Fibroblast of villous mesenchyme (primary cell): Measurements from ENCODE around the gene FMN1. TPM values are rescaled to one million over a fixed set of nuclear protein-coding genes. Genes with fewer than 3 reads are reported as not detected.

Experiments used
- DNase-seq: peaks from one replicate; pipeline ENCODE4 v3.0.0-alpha.2; 2010; ENCODE audit warnings: low read depth
- H3K4me3 ChIP-seq: 2 replicates; pipeline ENCODE4 v1.5.1; 2011; ENCODE audit warnings: low read depth, mild to moderate bottlenecking, low read length
- total RNA-seq: library from RNA; depleted of rRNA; stranded (reverse); fragments of >200 nt; gene quantifications from 2 replicates; pipeline ENCODE4 v1.2.3, GENCODE V29; 2012
- TF ChIP-seq, protein P1 (sequence below): IDR thresholded peaks from 2 replicates; pipeline ENCODE4 v1.5.1; 2012; ENCODE audit warnings: low read depth, mild to moderate bottlenecking, low read length; ENCODE audit not compliant: insufficient read depth

The FMN1 gene
- total RNA-seq, 1 donor = 8.6 TPM

DNA sequence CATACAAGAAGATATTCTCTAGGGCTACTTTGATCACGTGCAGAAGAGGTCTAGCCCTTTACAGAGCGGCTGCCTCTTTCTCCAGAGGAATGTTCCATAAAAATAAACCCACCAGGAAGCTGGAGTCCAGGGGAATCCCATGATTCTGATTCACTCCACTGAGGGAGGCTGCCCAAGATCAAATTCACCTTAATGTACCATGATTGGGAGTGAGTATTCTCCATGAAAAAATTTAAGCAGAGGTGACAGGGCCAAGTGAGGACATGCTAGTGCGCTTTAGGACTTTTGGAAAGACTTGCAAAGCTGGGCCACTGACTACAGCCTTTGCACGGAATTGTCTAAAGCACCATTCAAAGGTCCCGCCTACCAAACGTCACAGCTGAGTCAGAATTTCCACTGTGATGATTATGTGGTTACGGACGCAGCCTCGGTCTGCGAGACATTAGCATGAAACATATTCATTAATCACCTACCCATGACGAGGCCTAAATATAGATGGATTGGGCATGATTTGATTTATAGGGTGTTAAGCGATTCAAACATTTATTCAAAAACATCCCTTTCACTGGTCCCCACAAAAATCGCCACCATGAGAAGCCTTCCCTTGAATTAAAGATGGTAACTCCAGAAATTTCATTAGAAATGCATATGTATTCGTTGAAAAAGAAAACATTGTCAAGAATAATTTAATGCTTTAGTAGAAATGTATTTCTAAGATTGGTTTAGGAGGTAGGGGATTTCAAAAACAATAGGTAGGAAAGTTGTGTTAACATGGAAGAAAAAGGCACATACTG lies 324.1 kb downstream of the FMN1 start:
- peak; percentile 96 for DNase-seq
- TF ChIP-seq, protein P1, sequence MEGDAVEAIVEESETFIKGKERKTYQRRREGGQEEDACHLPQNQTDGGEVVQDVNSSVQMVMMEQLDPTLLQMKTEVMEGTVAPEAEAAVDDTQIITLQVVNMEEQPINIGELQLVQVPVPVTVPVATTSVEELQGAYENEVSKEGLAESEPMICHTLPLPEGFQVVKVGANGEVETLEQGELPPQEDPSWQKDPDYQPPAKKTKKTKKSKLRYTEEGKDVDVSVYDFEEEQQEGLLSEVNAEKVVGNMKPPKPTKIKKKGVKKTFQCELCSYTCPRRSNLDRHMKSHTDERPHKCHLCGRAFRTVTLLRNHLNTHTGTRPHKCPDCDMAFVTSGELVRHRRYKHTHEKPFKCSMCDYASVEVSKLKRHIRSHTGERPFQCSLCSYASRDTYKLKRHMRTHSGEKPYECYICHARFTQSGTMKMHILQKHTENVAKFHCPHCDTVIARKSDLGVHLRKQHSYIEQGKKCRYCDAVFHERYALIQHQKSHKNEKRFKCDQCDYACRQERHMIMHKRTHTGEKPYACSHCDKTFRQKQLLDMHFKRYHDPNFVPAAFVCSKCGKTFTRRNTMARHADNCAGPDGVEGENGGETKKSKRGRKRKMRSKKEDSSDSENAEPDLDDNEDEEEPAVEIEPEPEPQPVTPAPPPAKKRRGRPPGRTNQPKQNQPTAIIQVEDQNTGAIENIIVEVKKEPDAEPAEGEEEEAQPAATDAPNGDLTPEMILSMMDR = no peak
- no peak overlapping the region for H3K4me3 ChIP-seq

DNA sequence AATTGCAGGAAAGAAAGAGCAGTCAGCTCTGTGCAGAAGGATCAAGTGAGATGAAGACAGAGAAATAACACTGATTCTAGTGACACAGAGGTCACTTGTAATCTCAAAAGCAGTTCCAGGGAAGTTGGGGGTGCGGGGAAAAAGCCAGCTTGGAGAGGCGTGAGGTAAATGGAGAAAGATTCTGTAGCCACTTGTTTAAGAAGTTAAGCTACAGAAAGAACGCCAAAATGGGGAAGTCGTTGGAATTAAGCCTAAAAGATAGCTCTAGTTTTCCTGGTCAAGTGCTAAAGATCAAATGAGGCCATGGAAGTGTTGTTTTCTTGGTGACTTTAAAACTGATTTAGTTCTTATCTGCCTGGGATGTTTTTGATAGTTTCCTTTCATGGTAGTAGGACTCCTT lies 324.7 kb downstream of the FMN1 start:
- H3K4me3 ChIP-seq = no peak overlapping the region
- DNase-seq = no peak
- TF ChIP-seq, protein P1 = no peak

- DNase-seq = peak; percentile 73
- H3K4me3 ChIP-seq = no peak overlapping the region
- TF ChIP-seq, protein P1 = no peak
Measured at GRCh38 chr15:32867313-32867626, 327.2 kb downstream of the FMN1 start.

GRCh38 chr15:32866454-32867312 lies 327.8 kb downstream of the FMN1 start:
- no peak overlapping the region for H3K4me3 ChIP-seq
- DNase-seq = peak; percentile 28
- TF ChIP-seq, protein P1 = no peak

- H3K4me3 ChIP-seq = no peak overlapping the region
- DNase-seq = no peak
- TF ChIP-seq, protein P1 = no peak
Measured at GRCh38 chr15:32864841-32865240, 329.7 kb downstream of the FMN1 start.

GRCh38 chr15:32864051-32864450 lies 330.5 kb downstream of the FMN1 start:
- TF ChIP-seq, protein P1 = no peak
- H3K4me3 ChIP-seq = no peak overlapping the region
- DNase-seq = no peak
